ENCODE measurements around the gene PRKCA.

- TF ChIP-seq POLR2A (IDR thresholded peaks at IDR 0.05) (no peak), CTCF (IDR thresholded peaks at IDR 0.05) (no peak)
Observed at GRCh38 chr17:66450008-66450851, 147.8 kb downstream of the PRKCA start.
